Neural cell (in vitro differentiated cells): ENCODE measurements around the gene RAB40B. TPM values are rescaled to one million over a fixed set of nuclear protein-coding genes. Genes with fewer than 3 reads are reported as not detected.

Source experiments
- H2AFZ ChIP-seq: fragments of 200-600, 300-800 bp; sonication (generic), shearing (Covaris generic); 2 replicates; pipeline ENCODE4 v1.6.0; 2014; ENCODE audit warnings: low read depth, mild to moderate bottlenecking, antibody characterized with exemption, low read length, moderate library complexity
- H3F3A ChIP-seq: fragments of 200-600 bp; shearing (Covaris generic); 2 replicates; pipeline ENCODE4 v1.6.1; 2016; ENCODE audit warnings: mild to moderate bottlenecking, moderate library complexity, mixed read lengths, antibody characterized with exemption, low read length; ENCODE audit not compliant: insufficient read depth, poor library complexity, severe bottlenecking
- H3K27ac ChIP-seq: fragments of 200-600, 300-800 bp; sonication (generic), shearing (Covaris generic); 2 replicates; pipeline ENCODE4 v1.5.1; 2014; ENCODE audit warnings: mild to moderate bottlenecking, low read length, moderate library complexity
- H3K27me3 ChIP-seq: fragments of 300-800, 200-600 bp; sonication (generic), shearing (Covaris generic); 2 replicates; pipeline ENCODE4 v1.6.0; 2014; ENCODE audit warnings: mild to moderate bottlenecking, low read depth, low read length, moderate library complexity; ENCODE audit not compliant: insufficient read depth
- H3K36me3 ChIP-seq: fragments of 300-800, 200-600 bp; sonication (generic), shearing (Covaris generic); 2 replicates; pipeline ENCODE4 v1.5.1; 2014; ENCODE audit warnings: mild to moderate bottlenecking, antibody characterized with exemption, low read length, moderate library complexity; ENCODE audit not compliant: insufficient read depth
- H3K4me2 ChIP-seq: fragments of 300-800, 200-600 bp; sonication (generic), shearing (Covaris generic); 2 replicates; pipeline ENCODE4 v1.6.0; 2014; ENCODE audit warnings: mild to moderate bottlenecking, low read length
- H3K4me3 ChIP-seq: fragments of 300-800, 200-600 bp; sonication (generic), shearing (Covaris generic); 2 replicates; pipeline ENCODE4 v1.5.1; 2014; ENCODE audit warnings: mild to moderate bottlenecking, low read length, moderate library complexity
- H3K79me2 ChIP-seq: fragments of 200-600 bp; shearing (Covaris generic); replicated peaks from 2 replicates; pipeline ENCODE4 v1.6.0; 2014; ENCODE audit warnings: mild to moderate bottlenecking, low read length, moderate library complexity; ENCODE audit not compliant: insufficient read depth
- H3K9ac ChIP-seq: fragments of 300-800, 200-600 bp; sonication (generic), shearing (Covaris generic); 2 replicates; pipeline ENCODE4 v1.6.1; 2016; ENCODE audit warnings: mild to moderate bottlenecking, low read length, mixed read lengths
- H3K9me2 ChIP-seq: fragments of 200-600 bp; shearing (Covaris generic); 2 replicates; pipeline ENCODE4 v1.6.1; 2016; ENCODE audit warnings: mild to moderate bottlenecking, low read length, mixed read lengths; ENCODE audit not compliant: insufficient read depth
- H3K9me3 ChIP-seq: fragments of 200-600, 300-800 bp; sonication (generic), shearing (Covaris generic); 2 replicates; pipeline ENCODE4 v1.6.1; 2016; ENCODE audit warnings: mild to moderate bottlenecking, mixed run types, low read length, moderate library complexity, mixed read lengths
- H4K20me1 ChIP-seq: fragments of 200-600 bp; shearing (Covaris generic); 2 replicates; pipeline ENCODE4 v1.6.1; 2016; ENCODE audit warnings: mild to moderate bottlenecking, mixed run types; ENCODE audit not compliant: insufficient read depth
- EP300 ChIP-seq: fragments of 450-650 bp; conservative IDR thresholded peaks from 2 replicates; pipeline ENCODE4 v1.6.1; 2014; ENCODE audit warnings: antibody characterized with exemption, mild to moderate bottlenecking, moderate library complexity; ENCODE audit not compliant: poor library complexity, severe bottlenecking
- EZH2 ChIP-seq: fragments of 200-600, 300-800 bp; shearing (Covaris generic), sonication (generic); IDR thresholded peaks from 2 replicates; pipeline ENCODE4 v1.6.1; 2014; ENCODE audit warnings: antibody characterized with exemption, low read length, borderline replicate concordance, mild to moderate bottlenecking; ENCODE audit not compliant: insufficient read depth, poor library complexity, severe bottlenecking
- MXI1 ChIP-seq: fragments of 450-650 bp; conservative IDR thresholded peaks from 2 replicates; pipeline ENCODE4 v1.6.1; 2014; ENCODE audit warnings: antibody characterized with exemption, mild to moderate bottlenecking; ENCODE audit not compliant: poor library complexity, severe bottlenecking
- POLR2AphosphoS5 ChIP-seq: IDR thresholded peaks from 2 replicates; pipeline ENCODE4 v1.6.1; 2012
- RAD21 ChIP-seq: fragments of 450-650 bp; conservative IDR thresholded peaks from 2 replicates; pipeline ENCODE4 v1.6.1; 2014; ENCODE audit warnings: antibody characterized with exemption, mild to moderate bottlenecking, moderate library complexity
- REST ChIP-seq: IDR thresholded peaks from 2 replicates; pipeline ENCODE4 v1.6.1; 2012; ENCODE audit warnings: borderline replicate concordance
- SMC3 ChIP-seq: fragments of 450-650 bp; conservative IDR thresholded peaks from 2 replicates; pipeline ENCODE4 v1.6.1; 2014; ENCODE audit warnings: antibody characterized with exemption, mild to moderate bottlenecking, moderate library complexity; ENCODE audit not compliant: poor library complexity
- TAF1 ChIP-seq: IDR thresholded peaks from 2 replicates; pipeline ENCODE4 v1.6.1; 2012; ENCODE audit warnings: low read depth
- polyA plus RNA-seq: library from polyadenylated mRNA; depleted of rRNA; stranded (reverse); fragments of >200 nt; gene quantifications from 2 replicates; pipeline ENCODE4 v1.2.3, GENCODE V29; 2014
- TF ChIP-seq, protein P1 (sequence below): fragments of 450-650 bp; IDR thresholded peaks from 2 replicates; pipeline ENCODE4 v1.5.1; 2014; ENCODE audit warnings: antibody characterized with exemption, mild to moderate bottlenecking, moderate library complexity; ENCODE audit not compliant: poor library complexity, severe bottlenecking

The RAB40B gene
- polyA plus RNA-seq, 1 donor from 2014 or later: 37.2 TPM

GRCh38 chr17:82691714-82692113 is 6.8 kb downstream of the RAB40B start:
- H3K27me3 ChIP-seq: no peaks in the 10 kb centered on the region
- no peaks in the 10 kb centered on the region for H3K9me2 ChIP-seq
- no peak overlapping the region for H3K27ac ChIP-seq
- H3K9ac ChIP-seq: no peak overlapping the region
- H3K4me2 ChIP-seq: no peak overlapping the region
- H2AFZ ChIP-seq: no peak overlapping the region
- H3K4me3 ChIP-seq: no peak overlapping the region
- H3K79me2 ChIP-seq: peaks cover 8% of the 10 kb centered on the region
- no peaks in the 10 kb centered on the region for H3F3A ChIP-seq
- H3K36me3 ChIP-seq: no peaks in the 10 kb centered on the region
- TF ChIP-seq EP300 (no peak), REST (no peak), TAF1 (no peak), EZH2 (no peak), RAD21 (no peak), SMC3 (no peak), POLR2AphosphoS5 (no peak), MXI1 (no peak)
- TF ChIP-seq, protein P1, sequence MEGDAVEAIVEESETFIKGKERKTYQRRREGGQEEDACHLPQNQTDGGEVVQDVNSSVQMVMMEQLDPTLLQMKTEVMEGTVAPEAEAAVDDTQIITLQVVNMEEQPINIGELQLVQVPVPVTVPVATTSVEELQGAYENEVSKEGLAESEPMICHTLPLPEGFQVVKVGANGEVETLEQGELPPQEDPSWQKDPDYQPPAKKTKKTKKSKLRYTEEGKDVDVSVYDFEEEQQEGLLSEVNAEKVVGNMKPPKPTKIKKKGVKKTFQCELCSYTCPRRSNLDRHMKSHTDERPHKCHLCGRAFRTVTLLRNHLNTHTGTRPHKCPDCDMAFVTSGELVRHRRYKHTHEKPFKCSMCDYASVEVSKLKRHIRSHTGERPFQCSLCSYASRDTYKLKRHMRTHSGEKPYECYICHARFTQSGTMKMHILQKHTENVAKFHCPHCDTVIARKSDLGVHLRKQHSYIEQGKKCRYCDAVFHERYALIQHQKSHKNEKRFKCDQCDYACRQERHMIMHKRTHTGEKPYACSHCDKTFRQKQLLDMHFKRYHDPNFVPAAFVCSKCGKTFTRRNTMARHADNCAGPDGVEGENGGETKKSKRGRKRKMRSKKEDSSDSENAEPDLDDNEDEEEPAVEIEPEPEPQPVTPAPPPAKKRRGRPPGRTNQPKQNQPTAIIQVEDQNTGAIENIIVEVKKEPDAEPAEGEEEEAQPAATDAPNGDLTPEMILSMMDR: no peak
- H3K9me3 ChIP-seq: no peaks in the 10 kb centered on the region
- H4K20me1 ChIP-seq: no peaks in the 10 kb centered on the region

DNA sequence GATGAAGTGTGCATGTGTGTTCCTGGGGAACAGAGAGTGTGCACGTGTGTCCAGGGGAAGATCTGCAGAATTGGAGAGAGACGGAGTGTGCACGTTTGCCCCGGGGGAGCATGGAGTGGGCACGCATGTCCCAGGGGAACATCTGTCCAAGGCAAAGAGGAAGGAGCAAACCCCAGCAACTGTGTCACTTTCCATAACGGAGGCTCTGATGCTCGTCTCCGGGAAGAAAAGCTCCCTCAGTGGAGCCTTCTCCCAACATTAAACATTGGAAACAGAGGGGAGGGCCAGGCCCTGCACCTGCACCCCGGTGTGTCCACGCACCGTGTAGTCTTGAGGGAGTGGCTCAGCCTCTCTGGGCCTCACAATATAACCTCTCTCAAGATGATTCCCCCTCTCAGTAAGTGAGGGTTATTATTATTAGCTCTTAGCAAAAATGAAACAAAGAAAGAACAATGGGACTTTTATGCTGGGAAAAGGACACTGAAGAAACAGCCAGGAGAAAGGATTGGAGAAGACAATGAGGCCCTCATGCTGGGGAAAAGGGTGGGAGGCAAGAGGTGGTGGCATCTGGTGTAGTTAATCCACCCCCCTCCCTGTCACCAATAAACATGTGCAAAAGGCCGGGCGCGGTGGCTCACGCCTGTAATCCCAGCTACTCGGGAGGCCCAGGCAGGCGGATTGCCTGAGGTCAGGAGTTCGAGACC is 7.6 kb downstream of the RAB40B start:
- no peak overlapping the region for H3K9ac ChIP-seq
- no peak for TF ChIP-seq TAF1
- no peak for TF ChIP-seq RAD21
- TF ChIP-seq POLR2AphosphoS5: no peak
- TF ChIP-seq SMC3: no peak
- TF ChIP-seq REST: no peak
- TF ChIP-seq, protein P1: no peak
- no peak for TF ChIP-seq EZH2
- no peak for TF ChIP-seq EP300
- TF ChIP-seq MXI1: no peak

More for the DNA sequence above, 7.6 kb downstream of the RAB40B start:
- Histone ChIP-seq H3K4me2 (no peak overlapping the region), H3K4me3 (no peak overlapping the region), H3K27ac (no peak overlapping the region), H3K9me2 (no peaks in the 10 kb centered on the region), H3K36me3 (no peaks in the 10 kb centered on the region), H3K9me3 (no peaks in the 10 kb centered on the region), H4K20me1 (no peaks in the 10 kb centered on the region), H2AFZ (no peak overlapping the region), H3K79me2 (peaks cover 8% of the 10 kb centered on the region), H3K27me3 (no peaks in the 10 kb centered on the region), H3F3A (no peaks in the 10 kb centered on the region)
